HG02798 (cell line): ENCODE data around the gene C20orf144.

ENCODE experiments used
- ATAC-seq: cut with Tn5 transposase; IDR thresholded peaks from one replicate; pipeline ENCODE4 v1.9.1; 2021; ENCODE audit warnings: mild to moderate bottlenecking; ENCODE audit not compliant: unreplicated experiment, poor library complexity

The C20orf144 gene

DNA sequence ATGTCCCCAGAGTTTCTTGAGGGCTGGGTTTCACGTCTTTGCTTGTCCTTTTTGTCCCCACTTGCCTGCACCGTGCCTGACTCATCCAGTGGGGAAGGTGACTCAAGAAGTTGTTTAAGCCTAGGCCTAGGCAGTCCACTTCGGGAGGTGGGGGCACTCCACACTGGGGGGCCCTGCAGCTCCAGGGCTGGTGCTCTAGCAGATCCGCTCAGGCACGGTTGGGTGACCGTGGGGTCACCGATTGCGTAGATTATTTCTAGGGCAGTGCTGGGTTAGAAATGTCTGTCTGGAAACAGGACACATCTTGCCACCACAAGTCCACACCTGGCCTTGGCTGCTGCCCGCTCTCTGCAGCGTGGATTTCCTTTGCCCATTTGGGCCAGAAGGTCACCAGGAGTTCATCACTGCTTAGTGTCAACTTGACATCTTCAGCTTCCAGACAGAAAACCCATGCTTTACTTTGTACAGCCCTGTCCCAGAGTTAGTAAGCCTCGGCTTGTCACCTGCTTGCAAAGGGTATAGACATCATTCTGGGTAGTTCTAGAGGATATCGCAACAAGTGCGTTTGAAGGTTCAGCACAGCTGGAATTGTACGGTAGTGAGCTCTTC is 13.6 kb upstream of the C20orf144 start:
- no peak for ATAC-seq

DNA sequence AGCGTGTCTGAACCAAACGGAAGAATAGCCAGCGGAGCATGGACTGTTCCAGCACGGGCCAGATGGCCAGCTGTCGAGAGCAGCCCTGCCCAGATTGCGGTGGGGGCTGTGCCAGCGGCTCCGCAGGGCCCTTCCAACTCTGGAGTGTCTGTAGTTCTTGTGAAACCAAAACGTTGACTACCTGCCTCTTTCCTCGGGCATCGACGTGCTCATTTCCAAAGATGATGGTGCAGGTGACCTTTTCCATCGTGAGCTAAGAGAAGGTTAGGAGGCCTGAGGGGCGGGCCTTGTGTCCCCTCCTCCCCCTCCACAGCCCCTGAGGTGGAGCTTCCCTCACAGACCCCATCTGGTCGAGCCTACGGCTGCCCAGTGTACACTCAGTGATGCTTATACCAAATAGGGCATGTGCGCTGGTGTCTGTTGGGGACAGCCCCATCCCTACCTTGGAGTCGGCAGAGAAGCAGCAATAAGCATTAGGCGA is 12.9 kb upstream of the C20orf144 start:
- no peak for ATAC-seq

DNA sequence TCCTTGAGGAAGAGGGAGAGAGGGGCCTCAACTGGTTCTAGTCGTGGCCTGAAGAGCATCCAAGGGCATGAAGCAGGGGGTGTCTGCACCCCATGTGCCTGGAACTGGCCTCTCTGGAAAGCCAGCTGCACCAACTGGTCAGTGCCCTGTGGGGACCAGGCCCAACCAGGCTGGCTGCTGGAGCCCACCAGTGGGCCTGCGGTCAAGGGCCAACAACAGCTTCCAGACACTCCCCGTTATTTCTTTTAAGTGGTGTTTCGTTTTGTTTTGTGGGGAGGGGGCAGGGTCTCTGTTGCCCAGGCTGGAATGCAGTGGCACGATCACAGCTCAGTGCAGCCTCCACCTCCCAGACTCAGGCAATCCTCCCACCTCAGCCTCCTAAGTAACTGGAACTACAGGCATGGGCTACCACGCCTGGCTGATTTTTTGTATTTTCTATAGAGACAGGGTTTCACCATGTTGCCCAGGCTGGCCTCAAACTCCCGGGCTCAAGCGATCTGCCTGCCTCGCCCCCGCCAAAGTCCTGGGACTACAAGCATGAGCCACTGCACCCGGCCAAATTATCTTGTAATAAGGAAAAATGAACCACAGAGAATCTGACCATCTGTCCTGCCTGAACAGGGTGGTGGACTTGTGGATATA is 11.9 kb upstream of the C20orf144 start:
- ATAC-seq, result no peak

DNA sequence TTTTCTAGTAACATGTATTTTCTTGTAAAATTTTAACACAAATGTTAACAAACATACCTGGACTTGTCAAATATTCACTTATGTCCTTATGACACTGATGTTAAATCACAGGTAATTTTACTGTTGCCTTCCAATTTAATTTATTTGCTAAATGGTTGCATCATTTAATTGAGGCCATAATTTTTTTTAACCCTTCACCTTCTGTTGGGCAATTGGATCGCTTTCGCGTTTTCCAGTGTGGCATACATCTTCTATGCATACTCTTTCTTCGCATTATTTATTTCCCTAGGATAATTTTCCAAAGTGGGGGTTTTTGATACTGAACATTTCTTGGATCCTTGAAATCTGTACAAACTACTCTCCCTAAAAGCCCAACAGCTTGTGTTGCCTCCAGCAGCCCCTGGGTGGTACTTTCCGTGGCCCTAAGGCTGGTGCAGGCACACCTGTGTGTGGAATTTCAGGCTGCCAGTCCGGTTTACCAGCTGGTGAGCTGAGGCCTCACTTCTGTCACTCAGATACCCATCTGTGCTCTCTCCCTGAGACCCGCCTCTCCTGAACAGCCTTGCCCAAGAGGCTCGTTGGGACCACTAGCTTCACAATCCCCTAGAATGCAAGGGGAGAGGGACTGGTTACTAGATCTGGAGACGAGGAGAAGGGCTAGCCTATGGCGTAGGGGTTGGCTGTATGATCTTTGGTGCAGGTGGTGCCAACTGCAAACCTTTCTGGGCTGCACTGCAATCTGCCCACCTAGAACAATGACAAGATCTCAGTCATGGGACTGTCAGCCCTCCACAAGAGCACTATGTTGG is 11.2 kb upstream of the C20orf144 start:
- no peak for ATAC-seq

DNA sequence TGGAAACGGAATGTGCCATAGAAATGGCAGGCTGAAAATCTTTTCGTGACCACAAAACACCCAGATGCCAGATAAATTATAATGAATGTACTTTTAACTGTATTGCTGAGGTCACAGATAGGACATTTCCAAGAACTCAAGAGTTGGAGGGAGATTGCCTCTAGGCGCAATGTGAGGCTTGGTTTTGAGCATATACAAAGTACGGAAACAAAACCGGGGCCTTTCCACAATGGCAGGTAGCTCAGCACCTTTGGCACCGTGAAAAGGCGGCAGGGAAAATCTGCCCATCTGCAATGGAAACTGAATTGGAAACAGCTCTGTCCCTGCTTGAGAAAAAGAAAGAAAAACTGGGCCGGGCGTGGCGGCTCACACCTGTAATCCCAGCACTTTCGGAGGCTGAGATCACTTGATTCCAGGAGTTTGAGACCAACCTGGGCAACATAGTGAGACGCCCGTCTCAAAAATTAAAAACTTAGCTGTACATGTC is 10.5 kb upstream of the C20orf144 start:
- ATAC-seq, result no peak

DNA sequence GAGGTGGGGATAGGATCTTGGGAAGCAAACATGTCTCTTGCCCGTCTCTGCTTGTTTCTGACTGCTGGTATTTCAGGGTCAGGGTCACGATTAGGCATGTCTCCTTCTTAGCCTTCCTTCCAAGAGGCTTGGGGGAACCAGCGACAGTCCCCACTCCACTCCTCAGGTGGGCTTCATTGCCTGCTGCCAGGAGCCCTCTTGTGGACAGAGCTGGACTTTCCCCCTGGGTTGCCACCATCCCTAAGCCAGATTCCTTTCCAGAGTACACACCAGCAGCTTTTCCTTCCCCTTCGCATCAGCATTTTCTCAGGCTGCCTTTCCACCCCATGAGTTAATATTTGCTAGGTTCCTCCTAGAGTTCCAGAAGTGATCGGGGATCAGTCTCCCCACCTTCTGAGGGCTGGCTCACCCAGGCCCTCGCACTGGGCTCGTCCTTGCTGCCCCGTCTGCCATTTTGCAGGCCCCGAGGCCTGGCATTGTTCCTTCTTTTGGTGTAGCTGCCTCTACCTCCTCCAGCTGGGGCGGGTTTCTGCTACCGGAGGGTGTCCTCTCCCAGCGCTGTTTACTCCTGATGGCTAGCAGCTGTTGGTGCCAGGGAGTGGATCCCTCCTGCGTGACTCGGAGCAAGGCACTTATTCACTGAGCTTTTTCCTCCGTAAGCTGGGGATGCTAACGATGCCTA is 8.8 kb upstream of the C20orf144 start:
- ATAC-seq, result no peak

DNA sequence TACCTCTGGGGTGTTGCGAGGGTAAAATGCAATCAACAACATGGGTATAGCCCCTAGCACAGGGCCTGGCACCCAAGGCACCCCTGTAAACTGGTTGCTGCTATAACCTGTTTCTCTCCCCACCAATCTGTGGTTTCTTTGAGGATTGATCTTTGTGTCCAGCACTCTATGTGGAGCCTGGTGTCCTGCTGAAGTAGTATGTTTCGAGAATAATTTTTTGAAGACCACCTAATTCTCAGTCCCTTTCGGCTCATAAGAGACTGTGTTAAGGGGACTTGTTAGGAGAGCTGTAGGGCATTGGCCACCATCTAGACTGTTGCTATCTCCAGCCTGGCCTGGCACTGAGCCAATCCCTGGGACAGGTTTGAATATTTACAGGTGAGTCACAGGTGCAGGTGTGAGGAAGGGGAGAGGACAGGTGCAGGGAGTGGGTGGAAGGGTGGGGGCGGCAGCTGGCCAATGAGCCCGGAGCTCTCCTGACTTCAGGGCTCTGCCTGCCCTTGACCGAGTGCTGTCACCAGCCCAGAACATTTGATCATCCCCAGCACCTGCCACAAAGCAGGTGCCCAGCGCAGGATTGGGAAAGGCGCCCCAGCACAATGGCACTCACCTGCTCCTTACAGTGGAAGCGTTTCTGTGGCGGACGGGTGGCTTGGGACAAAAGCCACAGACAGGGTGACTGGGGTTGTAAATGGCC is 8.1 kb upstream of the C20orf144 start:
- ATAC-seq, result no peak

DNA sequence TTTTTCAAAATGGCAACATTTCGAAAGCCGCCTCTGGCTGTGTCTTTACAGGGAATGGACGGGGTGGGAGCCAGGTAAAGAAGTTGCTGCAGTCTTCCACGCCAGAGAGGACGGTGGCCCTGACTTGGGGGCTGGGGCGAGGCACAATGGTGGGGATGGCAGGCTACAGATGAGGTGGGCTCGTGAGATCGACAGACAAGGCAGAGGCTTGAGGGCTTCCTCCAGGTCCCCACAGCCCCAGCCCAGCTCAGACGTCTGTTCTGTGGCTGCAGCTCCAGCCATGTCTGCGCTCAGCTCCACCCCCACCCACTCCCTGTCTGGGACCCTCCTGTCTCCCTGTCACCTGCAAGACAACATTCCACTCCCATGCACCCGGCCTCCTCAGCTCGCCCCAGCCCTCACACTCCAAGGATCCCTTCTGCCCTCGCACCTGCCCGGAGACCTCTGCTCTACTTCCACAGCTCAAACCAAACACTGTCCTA is 7.4 kb upstream of the C20orf144 start:
- ATAC-seq, result no peak

DNA sequence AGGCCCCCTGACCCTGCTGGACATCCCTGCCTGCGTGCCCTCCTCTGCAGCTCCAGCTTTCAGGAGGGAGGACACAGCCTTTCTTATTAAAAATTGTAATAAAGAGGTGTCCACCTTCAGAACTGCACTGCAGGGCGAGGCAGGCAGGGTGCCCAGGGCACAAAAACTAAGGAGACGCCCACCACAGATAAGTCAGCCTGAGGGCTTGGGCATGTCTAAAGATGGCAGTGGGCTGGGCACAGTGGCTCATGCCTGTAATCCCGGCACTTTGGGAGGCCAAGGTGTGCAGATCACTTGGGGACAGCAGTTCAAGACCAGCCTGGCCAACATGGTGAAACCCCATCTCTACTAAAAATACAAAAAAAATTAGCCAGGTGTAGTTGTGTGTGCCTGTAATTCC is 7.0 kb upstream of the C20orf144 start:
- ATAC-seq, result no peak

DNA sequence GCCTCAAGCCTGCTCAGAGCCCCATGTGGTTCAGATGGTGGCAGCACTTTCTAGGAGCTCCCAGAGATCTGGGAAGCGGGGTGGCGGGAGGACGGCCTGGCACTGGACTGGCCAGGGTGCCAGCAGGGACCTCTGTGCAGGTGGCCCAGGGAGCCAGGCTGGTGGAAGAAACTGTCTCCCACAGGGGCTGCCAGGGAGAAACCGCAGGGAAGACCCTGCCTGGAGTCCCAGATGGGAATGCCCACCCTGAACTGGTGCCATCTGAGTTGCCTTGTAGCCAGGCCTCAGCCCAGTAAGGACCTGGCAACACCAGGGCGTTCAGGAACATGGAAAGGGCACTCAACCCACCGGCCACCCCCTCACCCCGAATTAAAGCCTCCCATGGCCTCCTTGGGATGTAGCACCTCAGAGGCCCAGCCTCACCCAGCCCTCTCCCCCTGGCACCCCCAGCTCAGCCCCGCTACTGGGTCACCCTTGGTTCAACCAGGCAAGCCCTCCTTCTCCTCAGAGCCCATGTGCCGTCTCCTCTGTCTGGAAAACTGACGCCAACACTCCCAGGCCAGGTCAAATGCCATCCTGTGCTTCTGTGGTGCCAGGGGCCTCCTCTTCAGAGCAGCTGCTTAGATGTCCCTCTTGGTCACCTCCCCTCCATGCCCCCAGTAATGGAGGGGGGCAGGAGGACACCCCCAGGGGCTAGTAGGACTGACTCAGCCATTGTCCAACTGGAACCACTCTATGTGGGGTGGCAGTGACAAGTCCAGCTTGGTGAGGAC is 5.9 kb upstream of the C20orf144 start:
- no peak for ATAC-seq

DNA sequence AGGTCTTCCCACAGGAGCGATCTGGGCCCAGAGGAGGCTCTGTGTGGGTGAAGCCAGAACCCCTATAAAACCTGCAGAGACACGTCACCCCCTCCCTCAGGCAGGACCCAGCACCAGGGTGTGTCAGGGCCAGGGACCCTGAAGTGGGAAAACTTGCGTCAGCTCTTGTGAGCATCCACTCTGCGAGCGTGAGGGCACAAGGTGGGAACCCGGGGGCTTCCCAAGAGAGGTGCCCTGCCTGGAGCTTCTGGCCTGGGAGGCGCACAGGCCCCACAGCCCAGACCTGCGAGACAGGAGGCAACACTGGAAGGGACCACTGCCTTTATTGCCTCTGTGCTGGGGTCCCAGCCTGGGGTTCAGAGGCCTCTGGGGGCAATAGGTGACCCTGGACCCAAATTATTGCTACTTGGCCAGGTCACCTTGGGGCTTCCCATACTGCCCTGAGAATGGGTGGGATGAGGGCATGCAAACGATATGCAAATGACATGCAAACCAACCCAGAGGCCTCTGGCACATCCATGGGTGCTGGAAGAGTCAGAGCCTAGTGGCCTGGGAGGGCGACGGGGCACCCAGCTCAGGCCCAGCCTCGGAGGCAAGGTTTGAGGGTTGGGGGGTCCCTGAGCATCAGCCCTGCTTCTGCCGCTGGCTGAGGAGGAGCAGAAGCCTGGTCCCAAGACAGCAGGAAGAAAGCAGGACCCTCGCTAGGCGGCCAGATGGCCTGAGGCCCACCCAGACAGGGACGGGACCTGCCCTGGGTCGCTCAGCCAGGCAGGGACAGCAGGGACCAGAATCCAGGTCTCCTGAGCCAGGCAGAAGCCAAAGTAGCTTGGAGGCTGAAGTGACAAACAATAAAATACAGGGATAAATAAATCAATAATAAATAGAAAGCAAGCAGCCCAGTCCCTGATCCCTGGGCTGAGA is 5.1 kb upstream of the C20orf144 start:
- ATAC-seq, result no peak

DNA sequence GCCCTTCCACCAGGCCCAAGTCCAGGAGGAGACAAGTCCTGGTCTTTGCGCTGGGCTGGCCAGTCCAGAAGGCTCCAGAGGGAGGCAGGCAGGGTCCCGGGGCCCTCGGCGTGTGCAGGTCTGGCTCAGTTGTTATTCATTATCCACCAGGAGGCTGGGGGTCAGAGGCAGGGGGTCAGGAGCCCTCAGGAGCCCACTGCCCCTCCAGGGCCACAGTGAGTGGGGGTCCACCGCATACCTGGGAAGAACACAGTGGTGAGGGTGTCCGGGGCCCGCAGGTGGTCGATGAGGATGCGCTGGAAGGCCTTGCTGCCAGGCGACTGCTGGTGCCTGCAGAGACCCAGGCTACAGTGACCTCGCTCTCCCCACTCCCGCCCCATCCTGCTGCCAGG is 4.4 kb upstream of the C20orf144 start:
- no peak for ATAC-seq

DNA sequence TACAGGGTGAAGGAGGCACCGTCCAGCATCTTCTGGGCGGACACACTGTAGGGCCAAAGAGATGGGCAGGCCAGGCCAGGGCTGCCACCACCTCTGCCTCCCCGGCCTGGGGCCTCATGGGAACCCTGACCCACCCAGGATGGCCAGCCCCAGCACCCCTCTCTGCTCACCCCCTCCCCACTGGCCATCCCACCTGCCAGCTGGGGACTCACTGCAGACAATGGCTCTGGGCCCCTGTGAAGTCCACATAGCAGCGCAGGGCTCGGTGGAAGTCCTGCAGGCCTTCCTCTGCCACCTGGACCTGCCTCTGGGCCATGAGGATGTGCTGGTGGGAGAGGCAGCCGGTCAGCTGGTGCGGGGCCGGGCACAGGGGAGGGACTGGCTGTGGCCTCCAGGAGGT is 3.6 kb upstream of the C20orf144 start:
- ATAC-seq, result no peak

DNA sequence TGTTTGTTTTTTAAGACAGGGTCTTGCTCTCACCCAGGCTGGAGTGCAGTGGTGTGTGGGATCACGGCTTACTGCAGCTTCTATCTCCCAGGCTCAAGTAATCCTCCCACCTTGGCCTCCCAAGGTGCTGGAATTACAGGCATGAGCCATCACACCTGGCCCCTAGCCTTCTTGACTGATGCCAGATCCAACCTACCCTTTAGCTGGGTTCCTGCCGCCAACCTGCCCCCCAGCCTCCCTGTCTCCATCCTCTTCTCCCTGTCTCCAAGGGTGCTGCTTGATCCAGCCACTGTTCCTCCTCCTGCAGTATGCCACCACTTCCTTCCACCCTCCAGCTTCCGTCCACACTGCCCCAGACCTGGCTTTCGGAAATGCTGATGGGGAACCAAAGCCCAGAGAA is 3.2 kb upstream of the C20orf144 start:
- ATAC-seq, result no peak

DNA sequence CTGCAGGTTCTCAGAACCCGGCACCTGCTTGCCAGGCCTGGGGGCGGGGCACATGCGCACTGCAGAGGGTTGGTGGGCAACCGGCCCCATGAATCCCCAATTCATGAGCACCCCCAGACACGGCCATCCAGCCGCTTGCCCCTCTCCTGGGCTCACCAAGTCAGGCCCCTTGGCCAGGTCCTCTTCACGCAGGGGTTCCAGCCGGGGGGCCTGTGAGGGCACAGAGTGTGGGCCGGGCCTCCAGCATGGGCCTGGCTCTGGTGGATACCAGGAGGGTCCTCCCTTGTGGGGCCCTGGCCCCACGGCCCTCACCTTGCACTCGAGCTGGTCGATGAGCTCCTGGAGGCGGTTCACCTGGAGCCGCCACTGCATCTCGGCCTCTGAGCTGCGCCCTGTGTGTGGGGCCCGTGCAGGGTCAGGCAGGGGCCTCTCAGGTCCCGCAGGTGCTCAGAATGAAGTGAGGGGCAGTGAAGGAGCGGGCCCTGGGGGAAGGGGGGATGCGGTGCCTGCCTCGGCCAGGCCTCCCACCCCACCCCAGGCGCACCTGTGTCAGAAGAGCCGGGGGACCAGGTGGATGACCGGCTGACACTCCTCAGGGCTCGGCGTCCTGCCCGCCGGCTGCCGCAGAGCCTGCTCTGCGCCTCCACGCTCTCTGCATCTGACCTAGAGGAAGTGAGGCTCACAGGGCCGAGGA is 2.6 kb upstream of the C20orf144 start:
- no peak for ATAC-seq

DNA sequence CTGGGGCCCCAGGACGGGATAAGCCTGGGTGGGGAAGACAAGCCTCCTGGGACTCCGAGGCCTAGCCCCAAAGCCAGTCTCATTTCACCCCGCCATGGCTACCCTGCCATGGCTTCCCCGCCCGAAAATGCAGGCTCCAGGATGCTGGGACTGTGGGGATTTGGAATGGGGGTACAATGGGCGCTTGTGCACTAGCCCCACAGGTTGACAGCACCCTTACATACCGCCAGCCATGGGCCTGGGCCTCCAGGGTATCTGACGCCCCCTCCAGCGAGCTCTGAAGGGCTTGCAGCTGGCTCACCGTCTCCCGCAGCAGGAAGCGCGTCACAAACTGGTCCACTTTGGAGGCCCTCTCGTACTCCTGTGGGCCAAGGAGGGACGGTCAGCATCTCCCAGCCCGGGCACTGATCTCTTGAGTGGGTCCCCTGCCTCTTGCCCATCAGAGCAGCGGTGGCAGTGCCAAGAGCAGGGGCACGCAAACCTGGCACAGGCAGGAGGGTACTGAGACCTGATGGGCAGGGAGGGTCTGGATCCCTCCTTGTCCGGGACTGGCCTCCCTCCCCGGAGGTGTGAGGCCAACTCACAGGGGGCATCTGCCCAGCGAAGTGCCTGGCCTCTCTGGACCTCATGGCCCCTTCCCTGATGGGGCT is 2.0 kb upstream of the C20orf144 start:
- no peak for ATAC-seq

DNA sequence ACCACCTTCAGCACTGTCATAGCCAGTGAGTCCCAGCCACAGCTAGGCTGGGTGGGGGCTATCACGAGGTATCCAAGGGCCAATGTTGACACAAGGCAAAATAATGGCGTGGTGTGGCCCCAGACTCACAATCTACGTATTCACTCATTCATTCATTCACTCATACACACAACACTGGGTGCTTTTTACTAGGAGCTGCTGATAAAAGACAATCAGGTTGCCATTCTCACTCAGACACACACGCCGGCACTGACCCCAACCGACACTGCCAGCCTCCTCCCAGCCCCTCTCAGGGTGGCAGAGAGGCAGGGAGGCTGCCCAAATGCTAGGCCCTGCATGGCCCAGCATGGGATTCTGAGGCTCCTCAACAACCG is 1.5 kb upstream of the C20orf144 start:
- no peak for ATAC-seq
